Thyroid gland (tissue), 4 donors: ENCODE data around the gene MOGAT3. TPM values are rescaled to one million over a fixed set of nuclear protein-coding genes. Genes with fewer than 3 reads are reported as not detected.

Experiments used
- DNase-seq, 2 donors: peaks; one replicate each; pipeline ENCODE4 v3.0.0-alpha.2; 2019
- H3K27ac ChIP-seq, 3 donors: fragments of 200-600 bp; sonication (generic); 1 replicate in 2 of 3; 2 replicates in 1 of 3; pipeline ENCODE4 v1.5.1; 2016 to 2019; ENCODE audit warnings: mild to moderate bottlenecking in 1 of 3, moderate library complexity in 1 of 3
- H3K27me3 ChIP-seq: fragments of 200-600 bp; sonication (generic); one replicate; pipeline ENCODE4 v1.5.1; 2019
- H3K36me3 ChIP-seq, 2 donors: fragments of 200-600 bp; sonication (generic); one replicate each; pipeline ENCODE4 v1.5.1; 2016 to 2019
- H3K4me1 ChIP-seq, 2 donors: fragments of 200-600 bp; sonication (generic); one replicate each; pipeline ENCODE4 v1.5.1; 2017 to 2019
- H3K4me3 ChIP-seq, 3 donors: fragments of 200-600 bp; sonication (generic); replicated peaks in 1 of 3; 1 replicate in 2 of 3; 2 replicates in 1 of 3; pipeline ENCODE4 v1.5.1; 2016; ENCODE audit warnings: mild to moderate bottlenecking in 1 of 3
- H3K9me3 ChIP-seq: fragments of 200-600 bp; sonication (generic); one replicate; pipeline ENCODE4 v1.5.1; 2017
- POLR2A ChIP-seq, 2 donors: fragments of 450-650 bp; IDR thresholded peaks; one replicate each; pipeline ENCODE4 v1.6.1; 2017; ENCODE audit warnings: antibody characterized with exemption in 2 of 2, mild to moderate bottlenecking in 2 of 2, moderate library complexity in 1 of 2
- WGBS, 2 donors: methylation state at CpG; one replicate each; pipeline ENCODE4 v1.1.5; 2017; 5-methylcytosine and 5-hydroxymethylcytosine counted together
- intact Hi-C: fragments of 100-400 bp; cut with DNase I; formaldehyde crosslinking; loops from one replicate; pipeline ENCODE4 v1.15.1; 2023
- total RNA-seq, 4 donors: library from RNA; depleted of rRNA; stranded (reverse); fragments of >200 nt; gene quantifications; one replicate each; pipeline ENCODE4 v1.2.3, GENCODE V29; 2016
- TF ChIP-seq, protein P1 (sequence below), 6 experiments: fragments of 200-600 bp in 3 of 6; fragments of 450-650 bp in 3 of 6; sonication (generic) in 3 of 6; IDR thresholded peaks; one replicate each; pipeline ENCODE4 v1.5.1; 2016 to 2019; ENCODE audit warnings: antibody characterized with exemption in 6 of 6, mild to moderate bottlenecking in 2 of 6, inconsistent platforms in 1 of 6, moderate library complexity in 1 of 6

MOGAT3 gene
- total RNA-seq, 4 donors from 2014 or later = not detected

DNA sequence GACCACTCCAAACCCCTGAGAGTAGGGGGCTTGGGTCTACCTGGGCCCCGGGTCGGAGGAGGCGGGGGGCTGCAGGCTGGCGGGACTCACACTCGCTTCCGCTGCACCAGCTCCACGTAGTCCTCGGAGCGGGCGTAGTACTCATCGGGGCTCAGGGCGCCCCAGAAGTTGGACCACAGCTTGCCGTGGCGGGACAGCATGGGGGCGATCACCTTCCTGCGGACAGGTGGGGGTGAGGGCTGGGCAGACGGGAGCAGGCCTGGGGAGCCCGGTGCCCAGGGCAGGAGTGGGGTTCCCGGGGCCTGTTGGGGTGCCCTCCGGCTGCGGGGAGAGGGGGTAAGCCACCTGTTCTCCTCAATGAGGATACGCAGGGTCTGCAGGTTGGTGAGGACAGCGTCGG, 10.7 kb upstream of the MOGAT3 start:
- no peak for TF ChIP-seq POLR2A (IDR thresholded peaks at IDR 0.05)
- TF ChIP-seq, protein P1, sequence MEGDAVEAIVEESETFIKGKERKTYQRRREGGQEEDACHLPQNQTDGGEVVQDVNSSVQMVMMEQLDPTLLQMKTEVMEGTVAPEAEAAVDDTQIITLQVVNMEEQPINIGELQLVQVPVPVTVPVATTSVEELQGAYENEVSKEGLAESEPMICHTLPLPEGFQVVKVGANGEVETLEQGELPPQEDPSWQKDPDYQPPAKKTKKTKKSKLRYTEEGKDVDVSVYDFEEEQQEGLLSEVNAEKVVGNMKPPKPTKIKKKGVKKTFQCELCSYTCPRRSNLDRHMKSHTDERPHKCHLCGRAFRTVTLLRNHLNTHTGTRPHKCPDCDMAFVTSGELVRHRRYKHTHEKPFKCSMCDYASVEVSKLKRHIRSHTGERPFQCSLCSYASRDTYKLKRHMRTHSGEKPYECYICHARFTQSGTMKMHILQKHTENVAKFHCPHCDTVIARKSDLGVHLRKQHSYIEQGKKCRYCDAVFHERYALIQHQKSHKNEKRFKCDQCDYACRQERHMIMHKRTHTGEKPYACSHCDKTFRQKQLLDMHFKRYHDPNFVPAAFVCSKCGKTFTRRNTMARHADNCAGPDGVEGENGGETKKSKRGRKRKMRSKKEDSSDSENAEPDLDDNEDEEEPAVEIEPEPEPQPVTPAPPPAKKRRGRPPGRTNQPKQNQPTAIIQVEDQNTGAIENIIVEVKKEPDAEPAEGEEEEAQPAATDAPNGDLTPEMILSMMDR (IDR thresholded peaks at IDR 0.05) = no peak
- Histone ChIP-seq H3K27ac (no peak overlapping the region), H3K4me3 (no peak overlapping the region), H3K9me3 (no peaks in the 10 kb centered on the region), H3K4me1 (peaks cover 5 to 7% of the 10 kb centered on the region in 2 donors), H3K27me3 (no peaks in the 10 kb centered on the region), H3K36me3 (peaks cover 35% of the 10 kb centered on the region in 2 donors)
- intact Hi-C loops = no loop called here
- DNase-seq = no peak
- WGBS, 2 donors = 98 to 100% methylated on average over 10 to 17 of the region's 24 CpGs

DNA sequence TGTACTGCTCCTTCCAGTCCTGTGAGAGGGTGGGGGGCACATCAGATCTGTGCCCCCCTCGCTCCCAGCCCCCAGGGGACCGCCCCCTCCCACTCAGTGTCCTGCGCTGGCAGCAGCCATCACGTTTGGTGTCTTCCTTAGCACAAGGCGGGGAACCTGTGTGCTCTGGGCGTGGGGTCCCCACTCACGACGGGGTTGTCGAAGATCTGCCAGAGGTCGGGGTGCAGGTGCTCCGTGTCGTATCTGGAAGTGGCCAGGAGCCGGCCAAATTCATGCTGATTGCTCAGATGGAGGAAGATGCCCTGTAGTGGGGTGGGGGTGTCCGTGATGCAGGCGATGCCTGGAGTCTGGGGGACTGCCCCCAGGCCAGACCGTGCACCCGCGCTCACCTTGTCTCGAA, 9.3 kb upstream of the MOGAT3 start:
- 89 to 95% methylated on average over 11 to 16 of the region's 19 CpGs for WGBS, 2 donors
- Histone ChIP-seq H3K4me1 (no peaks in the 10 kb centered on the region), H3K36me3 (peaks cover 31 to 35% of the 10 kb centered on the region in 2 donors), H3K4me3 (no peak overlapping the region), H3K27ac (no peak overlapping the region), H3K27me3 (no peaks in the 10 kb centered on the region), H3K9me3 (no peaks in the 10 kb centered on the region)
- intact Hi-C loops = no loop called here
- TF ChIP-seq, protein P1 (IDR thresholded peaks at IDR 0.05) = no peak
- TF ChIP-seq POLR2A (IDR thresholded peaks at IDR 0.05) = no peak
- DNase-seq = no peak

DNA sequence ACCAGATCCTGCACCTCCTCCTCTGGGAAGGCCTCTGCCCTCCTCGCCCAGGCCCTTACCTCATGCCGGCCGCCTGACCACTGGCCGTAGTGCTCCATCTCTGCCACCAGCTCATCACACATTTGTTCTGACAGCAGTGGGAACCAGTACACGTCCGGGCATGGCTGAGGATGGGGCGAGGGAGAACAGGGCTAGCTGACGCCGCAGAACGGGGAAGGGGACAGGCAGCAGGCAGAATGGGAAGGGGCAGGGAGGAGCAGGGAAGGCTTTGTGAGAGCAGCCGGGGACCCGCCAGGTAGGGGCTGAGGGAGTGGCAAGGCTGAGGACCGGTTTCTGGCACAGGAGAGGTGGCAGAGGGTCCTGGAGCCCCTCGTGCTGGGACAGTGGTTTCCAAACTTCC, 8.0 kb upstream of the MOGAT3 start:
- intact Hi-C loops = no loop called here
- no peak overlapping the region for H3K4me3 ChIP-seq
- H3K27ac ChIP-seq = no peak overlapping the region
- TF ChIP-seq POLR2A (IDR thresholded peaks at IDR 0.05) = no peak
- TF ChIP-seq, protein P1 (IDR thresholded peaks at IDR 0.05) = no peak
- no peaks in the 10 kb centered on the region for H3K9me3 ChIP-seq
- H3K4me1 ChIP-seq = no peaks in the 10 kb centered on the region
- no peaks in the 10 kb centered on the region for H3K27me3 ChIP-seq
- peaks cover 27 to 35% of the 10 kb centered on the region in 2 donors for H3K36me3 ChIP-seq
- no peak for DNase-seq
- 96% methylated on average over 14 of the region's 14 CpGs for WGBS, 2 donors

DNA sequence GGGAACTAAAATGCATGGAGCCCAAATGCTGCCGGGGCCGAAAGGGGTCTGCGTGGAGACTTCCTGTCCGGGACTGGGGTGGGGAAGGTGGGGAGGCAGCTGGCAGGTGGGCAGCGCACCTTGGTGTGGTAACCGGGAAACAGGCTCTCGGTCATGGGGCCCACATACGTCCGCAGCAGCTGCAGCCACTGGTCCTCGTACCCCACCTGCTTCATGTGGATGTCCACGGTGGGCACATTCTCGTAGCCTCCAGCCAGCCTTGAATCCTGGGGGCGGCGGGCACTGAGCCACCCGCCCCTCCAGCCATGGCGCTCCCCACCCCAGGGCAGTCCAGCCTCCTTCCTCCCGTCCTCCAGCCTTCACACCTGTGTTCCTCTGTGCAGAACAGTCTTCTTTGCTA, 6.6 kb upstream of the MOGAT3 start:
- H3K4me3 ChIP-seq = no peak overlapping the region
- DNase-seq = no peak
- no peaks in the 10 kb centered on the region for H3K9me3 ChIP-seq
- 94 to 98% methylated on average over 6 to 15 of the region's 17 CpGs for WGBS, 2 donors
- intact Hi-C loops = no loop called here
- no peak overlapping the region for H3K27ac ChIP-seq
- H3K36me3 ChIP-seq = peaks cover 27 to 29% of the 10 kb centered on the region in 2 donors
- no peaks in the 10 kb centered on the region for H3K4me1 ChIP-seq
- peaks cover 4% of the 10 kb centered on the region for H3K27me3 ChIP-seq
- TF ChIP-seq, protein P1 (IDR thresholded peaks at IDR 0.05) = no peak
- no peak for TF ChIP-seq POLR2A (IDR thresholded peaks at IDR 0.05)

DNA sequence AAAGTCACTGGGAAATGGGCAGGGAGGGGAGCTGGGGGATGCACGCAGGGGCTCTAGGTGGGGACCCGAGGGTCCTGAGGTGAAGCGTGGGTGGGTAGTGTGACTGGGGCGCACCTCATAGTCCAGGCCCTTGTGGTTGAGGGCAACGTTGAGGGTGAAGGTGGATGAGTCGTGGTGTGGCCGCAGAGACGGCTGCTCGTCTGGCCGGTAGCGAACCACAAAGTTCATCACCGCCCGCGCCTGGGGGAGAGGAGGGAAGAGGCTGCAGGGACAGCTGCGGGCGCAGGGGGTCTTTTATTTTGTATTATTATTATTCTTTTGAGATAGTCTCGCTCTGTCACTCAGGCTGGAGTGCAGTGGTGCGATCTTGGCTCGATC, 5.8 kb upstream of the MOGAT3 start:
- H3K4me1 ChIP-seq = peaks cover 0 to 7% of the 10 kb centered on the region in 2 donors
- DNase-seq = no peak
- no peak overlapping the region for H3K27ac ChIP-seq
- peaks cover 19 to 22% of the 10 kb centered on the region in 2 donors for H3K36me3 ChIP-seq
- no peak overlapping the region for H3K4me3 ChIP-seq
- H3K27me3 ChIP-seq = peaks cover 8% of the 10 kb centered on the region
- no peaks in the 10 kb centered on the region for H3K9me3 ChIP-seq
- WGBS, 2 donors = 90 to 93% methylated on average over 19 of the region's 19 CpGs
- intact Hi-C loops = no loop called here
- no peak for TF ChIP-seq POLR2A (IDR thresholded peaks at IDR 0.05)
- TF ChIP-seq, protein P1 (IDR thresholded peaks at IDR 0.05) = no peak
